PFSK-1 (cell line): Measurements from ENCODE around the gene CFAP53.

Source experiments
- FOXP2 ChIP-seq: optimal IDR thresholded peaks from 2 replicates; pipeline ENCODE3; 2011; ENCODE audit warnings: borderline replicate concordance, control low read depth, inconsistent platforms; ENCODE audit not compliant: insufficient read depth; ENCODE audit errors: extremely low read length, extremely low read depth
- POLR2AphosphoS5 ChIP-seq: IDR thresholded peaks from 2 replicates; pipeline ENCODE4 v1.6.1; 2012; ENCODE audit warnings: low read depth, mild to moderate bottlenecking, control low read depth, low read length, moderate library complexity
- REST ChIP-seq, 2 experiments: IDR thresholded peaks; 2 replicates each; pipeline versions ENCODE4 v1.6.1 to v1.8.0; 2011 to 2012; ENCODE audit warnings: low read depth in 2 of 2, low read length in 2 of 2, control low read depth in 1 of 2, inconsistent platforms in 1 of 2, mild to moderate bottlenecking in 1 of 2, moderate library complexity in 1 of 2; ENCODE audit not compliant: insufficient read depth in 1 of 2
- SIN3A ChIP-seq: IDR thresholded peaks from 2 replicates; pipeline ENCODE4 v1.6.1; 2012; ENCODE audit warnings: mild to moderate bottlenecking, low read length, moderate library complexity, borderline replicate concordance; ENCODE audit not compliant: insufficient read depth
- TAF1 ChIP-seq: IDR thresholded peaks from 2 replicates; pipeline ENCODE4 v1.6.1; 2012; ENCODE audit warnings: low read length, control low read depth, borderline replicate concordance; ENCODE audit not compliant: insufficient read depth

The CFAP53 gene

GRCh38 chr18:50218432-50219197 is 47.7 kb downstream of the CFAP53 start:
- TF ChIP-seq TAF1 (no peak), POLR2AphosphoS5 (no peak), SIN3A (no peak), REST (IDR thresholded peaks at IDR 0.05; ENCODE audit: insufficient read depth in 1 of 2, low read depth in 2 of 2, low read length in 2 of 2) (no peak), FOXP2 (no peak)

- TF ChIP-seq SIN3A (no peak), REST (IDR thresholded peaks at IDR 0.05; ENCODE audit: insufficient read depth in 1 of 2, low read depth in 2 of 2, low read length in 2 of 2) (no peak), POLR2AphosphoS5 (no peak), TAF1 (no peak)
Observed at GRCh38 chr18:50209311-50209710, 57.0 kb downstream of the CFAP53 start.

- TF ChIP-seq POLR2AphosphoS5 (no peak), SIN3A (no peak), REST (IDR thresholded peaks at IDR 0.05; ENCODE audit: insufficient read depth in 1 of 2, low read depth in 2 of 2, low read length in 2 of 2) (no peak), FOXP2 (no peak), TAF1 (no peak)
Observed at GRCh38 chr18:50207722-50208121, 58.6 kb downstream of the CFAP53 start.

- no peak for TF ChIP-seq SIN3A
Observed at GRCh38 chr18:50203801-50204604, 62.3 kb downstream of the CFAP53 start.

- TF ChIP-seq SIN3A (no peak), POLR2AphosphoS5 (no peak), TAF1 (no peak), FOXP2 (no peak), REST (IDR thresholded peaks at IDR 0.05; ENCODE audit: insufficient read depth in 1 of 2, low read depth in 2 of 2, low read length in 2 of 2) (no peak)
Observed at GRCh38 chr18:50201476-50202018, 64.7 kb downstream of the CFAP53 start.
